DOHH2 (cell line): ENCODE measurements around the gene SLC7A14.

Experiments
- EZH2phosphoT487 ChIP-seq: fragments of 200-600 bp; sonication (generic); IDR thresholded peaks from 2 replicates; pipeline ENCODE4 v1.6.1; 2017; ENCODE audit warnings: borderline replicate concordance, mild to moderate bottlenecking, antibody characterized with exemption, low read length, moderate library complexity, mixed read lengths
- TF ChIP-seq, protein P1 (sequence below): fragments of 200-600 bp; sonication (generic); IDR thresholded peaks from one replicate; pipeline ENCODE4 v1.5.1; 2014; ENCODE audit warnings: antibody characterized with exemption, mild to moderate bottlenecking, low read depth, low read length; ENCODE audit not compliant: poor library complexity, severe bottlenecking

- TF ChIP-seq, protein P1, sequence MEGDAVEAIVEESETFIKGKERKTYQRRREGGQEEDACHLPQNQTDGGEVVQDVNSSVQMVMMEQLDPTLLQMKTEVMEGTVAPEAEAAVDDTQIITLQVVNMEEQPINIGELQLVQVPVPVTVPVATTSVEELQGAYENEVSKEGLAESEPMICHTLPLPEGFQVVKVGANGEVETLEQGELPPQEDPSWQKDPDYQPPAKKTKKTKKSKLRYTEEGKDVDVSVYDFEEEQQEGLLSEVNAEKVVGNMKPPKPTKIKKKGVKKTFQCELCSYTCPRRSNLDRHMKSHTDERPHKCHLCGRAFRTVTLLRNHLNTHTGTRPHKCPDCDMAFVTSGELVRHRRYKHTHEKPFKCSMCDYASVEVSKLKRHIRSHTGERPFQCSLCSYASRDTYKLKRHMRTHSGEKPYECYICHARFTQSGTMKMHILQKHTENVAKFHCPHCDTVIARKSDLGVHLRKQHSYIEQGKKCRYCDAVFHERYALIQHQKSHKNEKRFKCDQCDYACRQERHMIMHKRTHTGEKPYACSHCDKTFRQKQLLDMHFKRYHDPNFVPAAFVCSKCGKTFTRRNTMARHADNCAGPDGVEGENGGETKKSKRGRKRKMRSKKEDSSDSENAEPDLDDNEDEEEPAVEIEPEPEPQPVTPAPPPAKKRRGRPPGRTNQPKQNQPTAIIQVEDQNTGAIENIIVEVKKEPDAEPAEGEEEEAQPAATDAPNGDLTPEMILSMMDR, result no peak
- TF ChIP-seq EZH2phosphoT487, result no peak
Measured at GRCh38 chr3:170623524-170623923, 37.6 kb upstream of the SLC7A14 start.
